RKO (cell line): Measurements from ENCODE around the gene SLC25A1.
A peak's percentile ranks its signal among the peaks of the same experiment; 100 is the strongest.

Source experiments
- DNase-seq: peaks from one replicate; pipeline ENCODE4 v3.0.0-alpha.2; 2016; ENCODE audit warnings: low spot score

SLC25A1 gene

GRCh38 chr22:19178657-19179496 is at the start of gene SLC25A1:
Gene SLC25A1, minus strand, starts transcription at chr22:19178736. Its CDS starts 63 bp downstream, at chr22:19178673.
- peak; percentile 84 for DNase-seq

- no peak for DNase-seq
These were observed 49.6 kb upstream of the SLC25A1 start for GRCh38 chr22:19228179-19228578.

GRCh38 chr22:19226428-19226827 is 47.9 kb upstream of the SLC25A1 start:
- no peak for DNase-seq

GRCh38 chr22:19225560-19225959 is 47.0 kb upstream of the SLC25A1 start:
- no peak for DNase-seq

- DNase-seq: no peak
These were observed 46.4 kb upstream of the SLC25A1 start for GRCh38 chr22:19224985-19225384.

GRCh38 chr22:19224557-19224956 is 46.0 kb upstream of the SLC25A1 start:
- no peak for DNase-seq

GRCh38 chr22:19223617-19224016 is 45.1 kb upstream of the SLC25A1 start:
- DNase-seq: no peak

GRCh38 chr22:19223110-19223509 is 44.6 kb upstream of the SLC25A1 start:
- DNase-seq: no peak

- no peak for DNase-seq
These were observed 43.9 kb upstream of the SLC25A1 start for GRCh38 chr22:19222242-19223005.

GRCh38 chr22:19220867-19221266 is 42.3 kb upstream of the SLC25A1 start:
- no peak for DNase-seq

GRCh38 chr22:19218541-19219233 is 40.2 kb upstream of the SLC25A1 start:
- DNase-seq: no peak

GRCh38 chr22:19216579-19216978 is 38.0 kb upstream of the SLC25A1 start:
- no peak for DNase-seq

- DNase-seq: no peak
These were observed 36.8 kb upstream of the SLC25A1 start for GRCh38 chr22:19215360-19215759.

GRCh38 chr22:19214078-19214473 is 35.5 kb upstream of the SLC25A1 start:
- no peak for DNase-seq

- DNase-seq: no peak
These were observed 35.0 kb upstream of the SLC25A1 start for GRCh38 chr22:19213442-19214077.

- DNase-seq: no peak
These were observed 34.5 kb upstream of the SLC25A1 start for GRCh38 chr22:19213001-19213400.

- no peak for DNase-seq
These were observed 33.9 kb upstream of the SLC25A1 start for GRCh38 chr22:19212302-19212870.

GRCh38 chr22:19210188-19210587 is 31.7 kb upstream of the SLC25A1 start:
- DNase-seq: no peak

- DNase-seq: no peak
These were observed 29.8 kb upstream of the SLC25A1 start for GRCh38 chr22:19208287-19208847.

GRCh38 chr22:19207884-19208283 is 29.3 kb upstream of the SLC25A1 start:
- DNase-seq: no peak

- no peak for DNase-seq
These were observed 28.9 kb upstream of the SLC25A1 start for GRCh38 chr22:19207401-19207808.
